Measurements from ENCODE around the gene STXBP3.

The STXBP3 gene

GRCh38 chr1:108791790-108792189, 45.3 kb downstream of the STXBP3 start:
- FAIRE-seq, result no peak

GRCh38 chr1:108792420-108792819, 45.9 kb downstream of the STXBP3 start:
- no peak for FAIRE-seq

More at GRCh38 chr1:108791790-108792189, 45.3 kb downstream of the STXBP3 start:
- no peak for DNase-seq (ENCODE audit: extremely low spot score, insufficient read length, low read depth)

GRCh38 chr1:108799001-108799400, 52.5 kb downstream of the STXBP3 start:
- no peak for FAIRE-seq

More at GRCh38 chr1:108792420-108792819, 45.9 kb downstream of the STXBP3 start:
- DNase-seq (ENCODE audit: extremely low spot score, insufficient read length, low read depth), result no peak

GRCh38 chr1:108801101-108801500, 54.6 kb downstream of the STXBP3 start:
- no peak for DNase-seq (ENCODE audit: extremely low spot score, insufficient read length, low read depth)
- no peak for FAIRE-seq

More at GRCh38 chr1:108799001-108799400, 52.5 kb downstream of the STXBP3 start:
- DNase-seq (ENCODE audit: extremely low spot score, insufficient read length, low read depth), result no peak

- no peak for DNase-seq (ENCODE audit: extremely low spot score, insufficient read length, low read depth)
- FAIRE-seq, result no peak
These were observed 57.1 kb downstream of the STXBP3 start for GRCh38 chr1:108803548-108803947.

GRCh38 chr1:108808438-108808837, 62.0 kb downstream of the STXBP3 start:
- no peak for DNase-seq (ENCODE audit: extremely low spot score, insufficient read length, low read depth)
- no peak for FAIRE-seq

GRCh38 chr1:108811611-108812010, 65.1 kb downstream of the STXBP3 start:
- FAIRE-seq (no peak), DNase-seq (ENCODE audit: extremely low spot score, insufficient read length, low read depth) (no peak)

- no peak for DNase-seq (ENCODE audit: extremely low spot score, insufficient read length, low read depth)
- no peak for FAIRE-seq
These were observed 66.9 kb downstream of the STXBP3 start for GRCh38 chr1:108813326-108813725.

- no peak for DNase-seq (ENCODE audit: extremely low spot score, insufficient read length, low read depth)
- no peak for FAIRE-seq
These were observed 68.1 kb downstream of the STXBP3 start for GRCh38 chr1:108814343-108815125.

- FAIRE-seq (no peak), DNase-seq (ENCODE audit: extremely low spot score, insufficient read length, low read depth) (no peak)
These were observed 69.1 kb downstream of the STXBP3 start for GRCh38 chr1:108815566-108815965.

GRCh38 chr1:108816049-108816893, 69.8 kb downstream of the STXBP3 start:
- DNase-seq (ENCODE audit: extremely low spot score, insufficient read length, low read depth), result no peak
- FAIRE-seq, result no peak

- FAIRE-seq (no peak), DNase-seq (ENCODE audit: extremely low spot score, insufficient read length, low read depth) (no peak)
These were observed 70.5 kb downstream of the STXBP3 start for GRCh38 chr1:108817016-108817415.

GRCh38 chr1:108817811-108818210, 71.3 kb downstream of the STXBP3 start:
- FAIRE-seq (no peak), DNase-seq (ENCODE audit: extremely low spot score, insufficient read length, low read depth) (no peak)

- DNase-seq (ENCODE audit: extremely low spot score, insufficient read length, low read depth) (no peak), FAIRE-seq (no peak)
These were observed 73.4 kb downstream of the STXBP3 start for GRCh38 chr1:108819878-108820277.

- no peak for DNase-seq (ENCODE audit: extremely low spot score, insufficient read length, low read depth)
- no peak for FAIRE-seq
These were observed 77.2 kb downstream of the STXBP3 start for GRCh38 chr1:108823632-108824031.

- no peak for DNase-seq (ENCODE audit: extremely low spot score, insufficient read length, low read depth)
- FAIRE-seq, result no peak
These were observed 77.6 kb downstream of the STXBP3 start for GRCh38 chr1:108824051-108824450.

GRCh38 chr1:108826081-108826635, 79.7 kb downstream of the STXBP3 start:
- no peak for DNase-seq (ENCODE audit: extremely low spot score, insufficient read length, low read depth)
- FAIRE-seq, result no peak

GRCh38 chr1:108828074-108828961, 81.8 kb downstream of the STXBP3 start:
- DNase-seq (ENCODE audit: extremely low spot score, insufficient read length, low read depth), result peak; percentile 52
- peak; percentile 86 for FAIRE-seq

GRCh38 chr1:108829498-108829916, 83.0 kb downstream of the STXBP3 start:
- DNase-seq (ENCODE audit: extremely low spot score, insufficient read length, low read depth), result no peak
- no peak for FAIRE-seq

All from GM18507 (cell line).